ENCODE results near the gene KAZALD1. TPM values are rescaled to one million over a fixed set of nuclear protein-coding genes. Genes with fewer than 3 reads are reported as not detected.

KAZALD1 gene
- total and polyA plus RNA-seq, 5 donors from 2014 or later: 0.62 TPM; not detected in 4

DNA sequence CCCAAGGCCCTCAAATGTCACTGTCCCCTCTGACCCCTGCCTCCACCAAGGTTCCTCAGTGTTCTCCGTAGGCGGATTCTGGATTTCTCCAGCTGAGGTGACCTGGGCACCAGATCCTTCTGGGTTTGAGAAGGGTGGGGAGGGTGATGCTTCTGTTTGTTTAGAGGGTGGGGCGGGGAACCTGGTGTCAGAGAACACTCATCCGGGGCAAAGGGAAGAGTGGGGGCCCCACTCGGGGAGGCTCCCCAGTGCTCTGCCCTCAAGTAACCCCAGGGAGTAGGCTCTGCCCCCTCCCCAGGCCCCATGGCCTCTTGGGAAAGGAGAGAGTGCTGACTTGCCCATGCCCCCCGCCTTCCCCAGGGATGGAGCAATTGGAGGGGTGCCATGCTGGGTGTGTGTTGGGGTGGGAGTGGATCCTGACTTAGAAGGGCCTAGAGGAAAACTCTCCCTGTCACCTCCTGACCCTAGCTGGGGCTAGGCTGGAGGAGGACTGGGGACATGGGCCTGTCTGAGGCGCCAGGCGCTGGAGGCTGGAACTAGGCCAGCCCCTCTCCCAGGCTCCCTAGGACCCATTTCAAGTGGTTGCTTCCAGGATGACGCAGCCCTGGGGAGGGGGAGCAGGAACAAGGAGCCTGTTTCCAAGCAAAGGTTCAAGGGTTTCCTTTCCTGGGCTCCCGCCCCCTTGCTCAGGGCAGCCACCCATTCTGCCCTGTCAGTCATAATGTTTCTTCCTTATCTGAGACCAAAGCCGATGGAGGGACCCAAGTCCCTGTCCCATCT, 27.9 kb downstream of the KAZALD1 start:
- no peak for ATAC-seq (ENCODE audit: low read depth in 2 of 2)
- Mint-ChIP-seq H3K36me3 (no peaks in the 10 kb centered on the region), H3K4me1 (no peaks in the 10 kb centered on the region), H3K9me3 (peaks cover 0 to 1% (median 0%) of the 10 kb centered on the region in 7 donors), H3K27me3 (peaks cover 77% of the 10 kb centered on the region), H3K27ac (no peak overlapping the region), H3K4me3 (no peak overlapping the region)
- Histone ChIP-seq H3K36me3 (ENCODE audit: control insufficient read depth, insufficient read depth, low read length) (no peaks in the 10 kb centered on the region), H3K4me1 (ENCODE audit: control insufficient read depth, insufficient read depth, low read length, poor library complexity, severe bottlenecking) (no peaks in the 10 kb centered on the region), H3K27ac (ENCODE audit: insufficient read depth, low read length, poor library complexity, severe bottlenecking) (no peak overlapping the region), H3K27me3 (ENCODE audit: control insufficient read depth, insufficient read depth, low read length) (peaks cover 5% of the 10 kb centered on the region), H3K4me3 (ENCODE audit: low read depth, low read length) (no peak overlapping the region), H3K9me3 (ENCODE audit: control insufficient read depth in 2 of 2, low read length in 2 of 2) (no peaks in the 10 kb centered on the region)
- DNase-seq: no peak

DNA sequence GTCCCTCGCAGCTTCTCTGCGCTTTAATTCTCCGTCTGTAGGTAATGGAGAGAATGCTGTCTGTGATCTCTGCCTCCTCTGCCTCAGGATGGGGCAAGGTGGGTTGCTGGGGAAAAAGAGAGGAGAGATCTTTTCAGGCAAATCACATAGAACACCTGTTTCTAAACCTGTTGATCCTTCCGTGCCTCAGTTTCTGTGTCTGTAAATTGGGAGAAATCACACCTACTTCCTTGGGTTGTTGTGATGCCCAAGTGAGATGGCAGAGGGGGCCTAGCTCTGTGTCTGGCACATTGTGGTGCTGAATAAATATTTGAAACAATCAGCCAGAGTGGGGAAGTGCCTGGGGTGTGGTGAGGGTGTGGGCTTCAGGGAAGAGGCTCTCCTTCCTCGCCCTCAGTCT, 28.8 kb downstream of the KAZALD1 start:
- no peak overlapping the region for H3K4me3 Mint-ChIP-seq
- no peaks in the 10 kb centered on the region for H3K9me3 ChIP-seq (ENCODE audit: control insufficient read depth in 2 of 2, low read length in 2 of 2)
- H3K27me3 Mint-ChIP-seq: peaks cover 68% of the 10 kb centered on the region
- H3K36me3 ChIP-seq (ENCODE audit: control insufficient read depth, insufficient read depth, low read length): no peaks in the 10 kb centered on the region
- ATAC-seq (ENCODE audit: low read depth in 2 of 2) (no peak), DNase-seq (no peak)
- H3K36me3 Mint-ChIP-seq: no peaks in the 10 kb centered on the region
- peaks cover 0 to 2% (median under 1%) of the 10 kb centered on the region in 4 donors for H3K4me1 Mint-ChIP-seq
- H3K4me1 ChIP-seq (ENCODE audit: control insufficient read depth, insufficient read depth, low read length, poor library complexity, severe bottlenecking): peaks cover 3% of the 10 kb centered on the region
- H3K27ac ChIP-seq (ENCODE audit: insufficient read depth, low read length, poor library complexity, severe bottlenecking): no peak overlapping the region
- H3K9me3 Mint-ChIP-seq: peaks cover 0 to 1% (median 0%) of the 10 kb centered on the region in 7 donors
- no peak overlapping the region for H3K4me3 ChIP-seq (ENCODE audit: low read depth, low read length)
- H3K27ac Mint-ChIP-seq: peak overlapping the region in 1 of 3 donors; percentile 21
- peaks cover 5% of the 10 kb centered on the region for H3K27me3 ChIP-seq (ENCODE audit: control insufficient read depth, insufficient read depth, low read length)

DNA sequence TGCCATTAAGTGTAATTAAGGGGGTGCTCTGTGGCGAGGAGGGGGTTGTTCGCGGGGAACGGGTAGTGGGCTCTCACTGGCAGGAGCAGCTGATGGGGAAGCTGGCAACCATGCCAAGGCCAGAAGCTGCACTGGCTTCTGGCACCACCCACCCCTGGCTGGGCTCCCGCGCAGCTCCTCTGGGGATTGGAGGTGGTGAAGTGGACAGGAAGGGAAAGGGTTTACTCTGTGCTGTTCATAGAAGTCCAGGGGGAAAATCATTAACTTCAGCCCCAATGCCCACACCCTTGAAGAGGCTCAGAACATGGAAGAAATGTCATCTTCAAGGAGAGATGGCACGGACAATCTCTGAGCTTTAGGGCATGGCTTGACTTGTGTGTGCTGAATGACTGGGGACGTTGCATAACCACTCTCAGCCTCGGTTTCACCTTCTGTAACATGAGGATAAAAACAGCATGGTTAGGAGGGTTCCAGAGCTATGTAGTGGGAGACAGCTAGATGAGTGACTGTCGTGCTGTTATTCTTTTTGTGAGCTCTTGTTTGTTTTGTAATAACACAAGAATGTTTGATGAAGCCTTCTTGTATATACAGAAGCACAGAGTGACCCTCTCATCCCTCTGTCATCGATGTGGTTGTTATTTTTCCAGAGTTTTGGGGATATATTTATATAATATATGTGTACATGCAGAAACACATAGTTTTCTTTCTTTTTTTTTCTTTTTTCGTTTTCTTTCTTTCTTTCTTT, 29.9 kb downstream of the KAZALD1 start:
- no peaks in the 10 kb centered on the region for H3K27me3 ChIP-seq (ENCODE audit: control insufficient read depth, insufficient read depth, low read length)

DNA sequence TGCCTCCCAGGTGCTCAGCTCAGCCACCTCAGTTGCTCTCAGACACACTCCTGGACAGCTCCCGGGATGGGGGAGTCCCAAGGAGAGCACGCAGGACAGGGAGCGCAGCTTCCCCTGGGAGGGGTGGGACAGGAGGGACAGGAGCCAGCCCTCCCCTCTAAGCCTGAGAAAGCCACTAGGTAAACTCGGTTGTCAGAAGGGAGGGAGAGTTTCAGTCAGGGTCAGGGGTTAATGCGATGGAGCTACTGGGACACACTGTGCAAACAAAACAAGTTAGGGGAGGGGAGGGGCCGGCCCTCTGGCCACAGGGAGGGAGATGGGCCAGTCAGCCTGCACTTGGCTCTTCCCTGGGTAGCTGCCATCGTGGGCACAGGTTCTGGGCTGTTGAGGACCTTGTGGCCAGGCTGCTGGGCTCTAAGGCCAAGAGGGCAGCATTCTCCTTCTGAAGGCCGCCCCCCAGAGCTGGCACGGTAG, 31.1 kb downstream of the KAZALD1 start:
- no peak overlapping the region for H3K4me3 ChIP-seq (ENCODE audit: low read depth, low read length)
- H3K27ac ChIP-seq (ENCODE audit: insufficient read depth, low read length, poor library complexity, severe bottlenecking): no peak overlapping the region
- H3K9me3 ChIP-seq (ENCODE audit: control insufficient read depth in 2 of 2, low read length in 2 of 2): no peaks in the 10 kb centered on the region
- no peaks in the 10 kb centered on the region for H3K36me3 ChIP-seq (ENCODE audit: control insufficient read depth, insufficient read depth, low read length)
- DNase-seq (no peak), ATAC-seq (ENCODE audit: low read depth in 2 of 2) (no peak)
- Mint-ChIP-seq H3K9me3 (peaks cover 0 to 1% (median 0%) of the 10 kb centered on the region in 7 donors), H3K4me3 (no peak overlapping the region), H3K27me3 (peaks cover 51% of the 10 kb centered on the region), H3K4me1 (peaks cover 0 to 4% (median 2%) of the 10 kb centered on the region in 4 donors), H3K36me3 (no peaks in the 10 kb centered on the region), H3K27ac (no peak overlapping the region)
- H3K27me3 ChIP-seq (ENCODE audit: control insufficient read depth, insufficient read depth, low read length): no peaks in the 10 kb centered on the region
- peaks cover 5% of the 10 kb centered on the region for H3K4me1 ChIP-seq (ENCODE audit: control insufficient read depth, insufficient read depth, low read length, poor library complexity, severe bottlenecking)

More for the DNA sequence above, 29.9 kb downstream of the KAZALD1 start:
- Mint-ChIP-seq H3K9me3 (peaks cover 0 to 1% (median 0%) of the 10 kb centered on the region in 7 donors), H3K36me3 (no peaks in the 10 kb centered on the region), H3K4me1 (peaks cover 0 to 4% (median 2%) of the 10 kb centered on the region in 4 donors), H3K4me3 (no peak overlapping the region), H3K27me3 (peaks cover 60% of the 10 kb centered on the region), H3K27ac (no peak overlapping the region)
- Histone ChIP-seq H3K4me3 (ENCODE audit: low read depth, low read length) (no peak overlapping the region), H3K4me1 (ENCODE audit: control insufficient read depth, insufficient read depth, low read length, poor library complexity, severe bottlenecking) (peaks cover 5% of the 10 kb centered on the region), H3K27ac (ENCODE audit: insufficient read depth, low read length, poor library complexity, severe bottlenecking) (no peak overlapping the region), H3K36me3 (ENCODE audit: control insufficient read depth, insufficient read depth, low read length) (no peaks in the 10 kb centered on the region), H3K9me3 (ENCODE audit: control insufficient read depth in 2 of 2, low read length in 2 of 2) (no peaks in the 10 kb centered on the region)
- ATAC-seq (ENCODE audit: low read depth in 2 of 2) (no peak), DNase-seq (no peak)

DNA sequence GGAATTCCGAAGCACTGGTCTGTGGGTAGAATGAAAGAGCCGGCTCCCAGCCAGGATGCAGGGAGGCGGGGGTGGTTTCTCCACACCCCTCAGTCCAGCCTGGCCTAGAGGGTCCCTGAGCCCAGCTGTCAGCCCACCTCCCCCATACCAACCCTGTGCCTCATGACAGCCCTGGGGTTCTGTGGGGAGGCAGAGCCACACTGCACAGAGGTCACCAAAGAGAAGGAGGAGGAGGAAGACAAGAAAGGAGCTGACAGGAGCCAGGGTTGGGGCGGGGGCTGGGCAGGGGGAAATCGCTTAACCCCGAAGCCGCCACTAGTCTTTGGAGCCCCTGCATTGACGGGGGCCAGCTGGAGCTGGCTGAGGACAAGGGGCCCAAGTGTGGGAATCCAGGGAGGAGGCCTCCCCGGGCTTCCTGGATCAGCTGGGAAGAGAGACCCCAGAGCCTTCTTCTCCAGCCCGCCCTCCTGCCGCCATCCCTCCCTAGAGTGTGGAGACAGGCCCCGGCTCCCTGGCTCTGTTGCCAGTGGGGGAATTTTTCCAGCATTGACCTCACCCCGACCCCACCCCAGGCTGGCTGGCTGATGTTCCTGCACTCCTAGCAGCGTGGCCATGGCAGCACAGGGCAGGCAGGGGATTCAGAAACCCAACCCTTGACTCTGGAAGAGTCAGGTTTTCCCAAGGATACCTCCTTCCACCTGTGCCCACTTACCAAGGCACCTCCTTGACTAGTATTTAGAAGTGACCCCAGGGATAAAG, 32.5 kb downstream of the KAZALD1 start:
- Mint-ChIP-seq H3K36me3 (no peaks in the 10 kb centered on the region), H3K9me3 (peaks cover 0 to 3% (median 0%) of the 10 kb centered on the region in 7 donors), H3K27me3 (peaks cover 46% of the 10 kb centered on the region), H3K4me1 (peaks cover 0 to 4% (median 2%) of the 10 kb centered on the region in 4 donors), H3K4me3 (no peak overlapping the region), H3K27ac (no peak overlapping the region)
- Histone ChIP-seq H3K27ac (ENCODE audit: insufficient read depth, low read length, poor library complexity, severe bottlenecking) (no peak overlapping the region), H3K36me3 (ENCODE audit: control insufficient read depth, insufficient read depth, low read length) (no peaks in the 10 kb centered on the region), H3K4me1 (ENCODE audit: control insufficient read depth, insufficient read depth, low read length, poor library complexity, severe bottlenecking) (peaks cover 5% of the 10 kb centered on the region), H3K27me3 (ENCODE audit: control insufficient read depth, insufficient read depth, low read length) (no peaks in the 10 kb centered on the region), H3K9me3 (ENCODE audit: control insufficient read depth in 2 of 2, low read length in 2 of 2) (no peaks in the 10 kb centered on the region), H3K4me3 (ENCODE audit: low read depth, low read length) (no peak overlapping the region)
- DNase-seq (no peak), ATAC-seq (ENCODE audit: low read depth in 2 of 2) (no peak)

DNA sequence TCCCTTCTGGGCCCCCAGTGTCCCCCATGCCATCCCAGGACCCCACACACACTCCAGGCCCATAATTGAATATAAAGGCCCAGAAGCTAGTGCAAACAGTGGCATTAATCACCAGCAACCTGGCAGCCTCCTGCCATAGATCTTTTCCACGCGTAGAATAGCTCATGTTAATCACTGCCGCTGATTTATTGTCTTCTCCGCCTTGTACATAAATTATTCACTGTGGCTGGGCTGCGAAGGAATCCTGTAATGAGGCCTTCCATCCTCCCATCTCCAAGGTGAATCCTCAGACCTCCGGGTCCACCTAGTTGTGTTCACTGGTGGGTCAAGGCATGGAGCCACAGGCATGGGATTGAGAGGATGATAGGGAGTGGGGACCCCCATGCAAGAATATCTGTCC, 33.2 kb downstream of the KAZALD1 start:
- H3K9me3 Mint-ChIP-seq: peaks cover 0 to 3% (median 0%) of the 10 kb centered on the region in 7 donors
- no peak overlapping the region for H3K4me3 Mint-ChIP-seq
- H3K36me3 Mint-ChIP-seq: no peaks in the 10 kb centered on the region
- H3K27me3 Mint-ChIP-seq: peaks cover 50% of the 10 kb centered on the region
- Histone ChIP-seq H3K27me3 (ENCODE audit: control insufficient read depth, insufficient read depth, low read length) (peaks cover 6% of the 10 kb centered on the region), H3K9me3 (ENCODE audit: control insufficient read depth in 2 of 2, low read length in 2 of 2) (no peaks in the 10 kb centered on the region), H3K4me1 (ENCODE audit: control insufficient read depth, insufficient read depth, low read length, poor library complexity, severe bottlenecking) (peaks cover 5% of the 10 kb centered on the region), H3K36me3 (ENCODE audit: control insufficient read depth, insufficient read depth, low read length) (no peaks in the 10 kb centered on the region), H3K4me3 (ENCODE audit: low read depth, low read length) (no peak overlapping the region), H3K27ac (ENCODE audit: insufficient read depth, low read length, poor library complexity, severe bottlenecking) (no peak overlapping the region)
- ATAC-seq (ENCODE audit: low read depth in 2 of 2) (no peak), DNase-seq (no peak)
- no peak overlapping the region for H3K27ac Mint-ChIP-seq
- peaks cover 0 to 4% (median 2%) of the 10 kb centered on the region in 4 donors for H3K4me1 Mint-ChIP-seq

DNA sequence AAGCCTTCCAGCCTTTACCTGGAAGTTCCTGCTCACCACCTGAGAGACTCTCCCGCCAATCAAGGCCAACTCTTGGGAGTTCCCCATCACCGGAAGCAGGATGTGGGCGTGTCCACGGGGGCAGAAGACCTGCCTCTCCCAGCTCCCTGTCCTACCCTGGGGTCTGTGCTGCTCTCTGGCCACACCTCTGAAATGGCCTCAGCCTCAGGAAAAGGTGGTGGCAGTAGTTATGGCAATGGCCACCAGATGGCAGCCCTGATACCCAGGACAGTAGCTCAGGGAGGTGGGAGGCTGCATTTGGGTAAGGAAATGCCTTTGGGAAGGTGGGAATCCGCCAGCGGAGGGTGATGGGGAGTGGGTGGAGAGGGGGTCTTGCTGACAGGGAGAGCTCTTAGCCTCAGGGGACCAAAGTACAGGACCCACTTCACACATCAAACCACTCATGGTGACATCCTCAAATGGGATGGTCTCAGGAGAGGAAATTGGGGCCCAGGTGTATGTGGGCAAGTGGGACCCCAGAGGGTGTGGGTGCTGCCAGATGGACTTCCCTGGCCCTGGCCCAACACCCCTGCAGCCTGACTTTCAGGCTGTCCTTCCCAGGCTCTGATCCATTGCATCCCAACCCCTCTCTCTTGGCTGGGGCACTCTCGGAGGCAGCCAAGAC, 33.9 kb downstream of the KAZALD1 start:
- H3K27me3 Mint-ChIP-seq: peaks cover 50% of the 10 kb centered on the region

More for the DNA sequence above, 33.9 kb downstream of the KAZALD1 start:
- peaks cover 5% of the 10 kb centered on the region for H3K4me1 ChIP-seq (ENCODE audit: control insufficient read depth, insufficient read depth, low read length, poor library complexity, severe bottlenecking)
- Mint-ChIP-seq H3K9me3 (peaks cover 0 to 3% (median 0%) of the 10 kb centered on the region in 7 donors), H3K4me3 (no peak overlapping the region), H3K4me1 (peaks cover 0 to 4% (median 2%) of the 10 kb centered on the region in 4 donors), H3K36me3 (no peaks in the 10 kb centered on the region), H3K27ac (no peak overlapping the region)
- ATAC-seq (ENCODE audit: low read depth in 2 of 2): peak; percentile 66 to 73
- H3K9me3 ChIP-seq (ENCODE audit: control insufficient read depth in 2 of 2, low read length in 2 of 2): no peaks in the 10 kb centered on the region
- H3K27ac ChIP-seq (ENCODE audit: insufficient read depth, low read length, poor library complexity, severe bottlenecking): no peak overlapping the region
- H3K27me3 ChIP-seq (ENCODE audit: control insufficient read depth, insufficient read depth, low read length): peaks cover 6% of the 10 kb centered on the region
- DNase-seq: peak; percentile 54 to 66 (median 61)
- no peaks in the 10 kb centered on the region for H3K36me3 ChIP-seq (ENCODE audit: control insufficient read depth, insufficient read depth, low read length)
- H3K4me3 ChIP-seq (ENCODE audit: low read depth, low read length): no peak overlapping the region
